ENCODE results near the gene HCFC1R1.

GRCh38 chr16:3062553-3062952 is 38.8 kb upstream of the HCFC1R1 start:
- TF ChIP-seq CTCF (IDR thresholded peaks at IDR 0.05) (no peak), EZH2 (IDR thresholded peaks at IDR 0.05; ENCODE audit: borderline replicate concordance, insufficient read depth, low read depth, low read length, poor library complexity, severe bottlenecking) (no peak)
